ENCODE results near the gene CNPPD1.

The CNPPD1 gene

GRCh38 chr2:219142329-219142728, 34.4 kb downstream of the CNPPD1 start:
- H3K27ac ChIP-seq, result no peak overlapping the region
- TF ChIP-seq CTCF (IDR thresholded peaks at IDR 0.05) (no peak), ZFX (IDR thresholded peaks at IDR 0.05; ENCODE audit: borderline replicate concordance) (no peak)

- TF ChIP-seq CTCF (IDR thresholded peaks at IDR 0.05), result no peak
Measured at GRCh38 chr2:219140722-219141121, 36.0 kb downstream of the CNPPD1 start.

GRCh38 chr2:219133976-219134375, 42.7 kb downstream of the CNPPD1 start:
- TF ChIP-seq CTCF (IDR thresholded peaks at IDR 0.05) (no peak), ZFX (IDR thresholded peaks at IDR 0.05; ENCODE audit: borderline replicate concordance) (no peak)
- H3K27ac ChIP-seq, result no peak overlapping the region

More at GRCh38 chr2:219140722-219141121, 36.0 kb downstream of the CNPPD1 start:
- no peak overlapping the region for H3K27ac ChIP-seq

- TF ChIP-seq CTCF (IDR thresholded peaks at IDR 0.05), result no peak
- no peak for TF ChIP-seq ZFX (IDR thresholded peaks at IDR 0.05; ENCODE audit: borderline replicate concordance)
- no peak overlapping the region for H3K27ac ChIP-seq
Measured at GRCh38 chr2:219131744-219132143, 45.0 kb downstream of the CNPPD1 start.

- no peak overlapping the region for H3K27ac ChIP-seq
- TF ChIP-seq CTCF (IDR thresholded peaks at IDR 0.05) (no peak), ZFX (IDR thresholded peaks at IDR 0.05; ENCODE audit: borderline replicate concordance) (no peak)
Measured at GRCh38 chr2:219131327-219131726, 45.4 kb downstream of the CNPPD1 start.

GRCh38 chr2:219129589-219129988, 47.1 kb downstream of the CNPPD1 start:
- no peak for TF ChIP-seq ZFX (IDR thresholded peaks at IDR 0.05; ENCODE audit: borderline replicate concordance)
- no peak for TF ChIP-seq CTCF (IDR thresholded peaks at IDR 0.05)
- no peak overlapping the region for H3K27ac ChIP-seq

- H3K27ac ChIP-seq, result no peak overlapping the region
- TF ChIP-seq CTCF (IDR thresholded peaks at IDR 0.05), result no peak
- no peak for TF ChIP-seq ZFX (IDR thresholded peaks at IDR 0.05; ENCODE audit: borderline replicate concordance)
Measured at GRCh38 chr2:219128396-219128795, 48.3 kb downstream of the CNPPD1 start.
